GM21390 (cell line): Measurements from ENCODE around the gene DPM2.

Source experiments
- ATAC-seq: cut with Tn5 transposase; IDR thresholded peaks from one replicate; pipeline ENCODE4 v1.9.1; 2021; ENCODE audit not compliant: unreplicated experiment

The DPM2 gene

GRCh38 chr9:127938298-127938690 is 640 bp upstream of the DPM2 start:
- no peak for ATAC-seq

- ATAC-seq: no peak
Measured at GRCh38 chr9:127937056-127937387, 632 bp downstream of the DPM2 start.

DNA sequence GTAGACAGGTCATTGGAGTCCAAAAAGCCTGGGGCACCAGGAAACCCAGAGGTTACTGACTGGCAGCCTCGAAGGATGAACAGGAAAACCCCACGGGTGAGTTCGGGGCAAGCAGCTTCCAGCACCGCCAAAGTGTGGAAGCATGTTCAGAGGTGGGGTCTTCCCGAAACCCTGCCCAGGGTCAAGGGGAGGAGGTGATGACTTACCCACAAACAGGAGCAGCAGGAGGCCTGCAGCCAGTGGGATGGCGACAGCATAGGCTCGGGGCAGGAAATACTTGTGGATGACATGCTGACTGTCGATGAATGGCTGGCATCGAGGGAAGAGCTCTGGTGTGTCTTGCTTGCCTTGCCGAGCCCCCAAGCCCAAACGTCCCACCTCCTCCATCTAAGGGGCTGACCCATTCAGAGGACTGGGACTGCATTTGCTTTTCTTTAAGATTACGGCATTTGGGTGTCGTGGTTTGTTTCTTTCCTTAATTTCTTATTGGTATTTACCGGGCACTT is 1.3 kb downstream of the DPM2 start:
- ATAC-seq: no peak

- ATAC-seq: no peak
Measured at GRCh38 chr9:127935765-127936221, 1.9 kb downstream of the DPM2 start.

DNA sequence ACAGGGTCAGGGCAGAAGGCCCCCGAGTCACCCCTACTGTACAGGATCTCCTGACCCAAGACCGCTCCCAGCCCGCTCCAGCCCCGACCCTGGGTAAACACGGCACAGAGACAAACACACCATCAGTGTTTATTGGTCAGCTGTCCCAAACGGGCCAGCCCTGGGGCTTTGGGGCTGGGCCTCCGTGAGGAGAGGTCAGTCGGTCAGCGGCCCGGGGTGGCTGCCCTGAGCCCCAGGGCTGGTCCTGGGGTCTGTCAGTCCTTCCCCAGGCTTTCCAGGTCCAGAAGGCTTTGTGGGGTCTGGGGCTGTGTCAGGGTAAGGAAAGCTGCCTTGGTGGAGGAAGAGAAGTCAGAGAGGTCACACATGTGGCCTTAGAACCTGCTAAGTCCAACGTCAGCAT is 2.7 kb downstream of the DPM2 start:
- no peak for ATAC-seq

GRCh38 chr9:127934248-127934647 is 3.4 kb downstream of the DPM2 start:
- ATAC-seq: no peak

DNA sequence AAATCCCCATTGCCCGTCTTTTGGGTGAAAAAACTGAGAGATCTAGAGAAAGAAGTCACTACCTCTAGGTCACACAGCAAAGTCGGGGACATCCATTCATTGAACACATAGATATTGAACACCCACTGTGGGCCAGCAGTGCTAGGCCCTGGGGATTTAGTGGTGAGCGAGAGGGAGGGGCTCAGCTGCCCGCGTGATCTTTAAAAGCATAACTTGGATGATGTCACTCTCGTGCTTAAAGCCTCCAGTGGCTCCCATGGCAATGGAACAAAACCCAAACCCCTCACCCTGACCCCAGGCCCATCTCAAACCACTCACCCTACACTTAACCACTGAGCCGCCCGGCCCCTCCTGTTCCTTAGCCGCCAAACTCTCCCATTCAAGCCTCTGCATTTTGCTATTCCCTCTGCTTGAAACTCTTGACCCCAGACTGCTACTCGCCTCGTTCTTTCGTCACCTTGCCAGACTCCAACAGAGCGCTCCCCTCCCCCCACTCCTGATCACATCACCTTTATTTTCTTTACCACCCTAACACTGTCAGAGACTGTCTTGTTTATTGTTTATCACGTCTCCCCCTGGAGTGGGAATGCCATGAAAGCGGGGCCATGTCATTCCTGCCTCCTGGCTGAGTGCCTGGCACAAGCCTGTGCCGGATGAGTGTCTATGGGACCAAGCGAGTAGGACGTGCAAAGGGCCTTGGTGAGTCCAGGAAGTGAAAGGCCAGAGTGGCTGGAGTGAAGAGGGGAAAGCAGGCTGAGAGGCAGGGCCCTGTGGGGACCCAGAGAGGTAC is 6.4 kb downstream of the DPM2 start:
- peak; percentile 14 for ATAC-seq

DNA sequence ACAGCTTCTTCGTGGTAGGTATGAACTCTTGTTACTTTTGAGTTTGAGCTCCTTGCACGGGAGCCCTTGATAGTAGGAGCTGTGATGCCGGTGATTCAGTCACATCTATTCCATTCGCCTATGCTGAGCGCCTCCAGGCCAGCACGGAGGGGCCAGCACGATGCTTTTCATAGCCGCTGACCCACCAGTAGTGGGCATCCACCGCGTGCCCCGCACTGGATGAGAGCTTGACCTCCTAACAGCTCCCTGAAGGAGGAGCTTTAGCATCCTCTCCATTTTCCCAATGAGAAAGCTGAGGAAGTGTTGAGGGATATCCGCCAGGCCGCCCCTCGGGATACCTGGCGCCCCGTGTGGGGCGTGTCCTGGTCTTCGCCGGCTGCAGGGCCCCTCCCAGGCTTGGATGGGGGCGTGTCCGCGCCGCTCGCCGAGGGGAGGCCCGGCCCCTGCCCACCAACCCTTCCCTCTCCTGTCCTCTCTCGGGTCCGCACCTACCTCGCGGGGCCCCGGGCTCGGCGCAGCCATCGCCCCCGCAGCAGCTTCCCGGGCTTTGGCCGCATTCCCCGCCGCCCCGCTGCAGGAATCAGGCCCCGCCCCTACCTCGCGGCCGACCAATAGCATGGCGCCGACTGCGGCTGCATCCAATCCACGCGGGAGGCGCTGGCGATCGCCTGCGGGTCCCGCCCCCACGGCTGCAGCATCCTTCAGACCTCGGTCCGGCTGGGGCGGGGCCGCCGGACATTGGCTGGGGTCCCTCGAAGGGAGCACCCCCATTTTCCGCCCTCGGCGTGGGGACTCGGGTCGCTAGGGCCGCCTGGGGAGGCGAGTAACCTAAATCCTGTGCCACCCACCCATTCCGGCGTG is 7.2 kb downstream of the DPM2 start, which contains the start of gene PIP5KL1:
PIP5KL1 (minus strand) TSS at position 547 of the 861 bp plus-strand sequence; CDS start at position 522, 25 bp downstream.
- peak; percentile 73 for ATAC-seq

DNA sequence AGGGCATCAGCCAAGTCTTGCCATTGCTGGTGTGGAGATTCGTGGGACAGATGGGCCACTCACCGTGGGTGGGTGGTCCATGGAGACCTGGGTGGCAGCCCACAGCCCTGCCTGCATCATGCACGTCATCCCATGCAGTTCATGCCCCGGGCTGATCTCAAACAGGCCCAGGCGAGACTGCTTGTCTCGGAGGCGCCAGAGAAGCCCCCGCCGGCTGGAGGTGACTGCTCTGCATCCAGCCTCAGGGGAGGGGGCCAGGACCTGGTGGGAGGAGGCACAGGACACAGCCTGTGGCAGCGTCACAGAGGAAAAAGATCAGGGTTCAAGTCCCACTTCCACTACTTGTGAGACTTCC is 8.1 kb downstream of the DPM2 start:
- ATAC-seq: no peak

DNA sequence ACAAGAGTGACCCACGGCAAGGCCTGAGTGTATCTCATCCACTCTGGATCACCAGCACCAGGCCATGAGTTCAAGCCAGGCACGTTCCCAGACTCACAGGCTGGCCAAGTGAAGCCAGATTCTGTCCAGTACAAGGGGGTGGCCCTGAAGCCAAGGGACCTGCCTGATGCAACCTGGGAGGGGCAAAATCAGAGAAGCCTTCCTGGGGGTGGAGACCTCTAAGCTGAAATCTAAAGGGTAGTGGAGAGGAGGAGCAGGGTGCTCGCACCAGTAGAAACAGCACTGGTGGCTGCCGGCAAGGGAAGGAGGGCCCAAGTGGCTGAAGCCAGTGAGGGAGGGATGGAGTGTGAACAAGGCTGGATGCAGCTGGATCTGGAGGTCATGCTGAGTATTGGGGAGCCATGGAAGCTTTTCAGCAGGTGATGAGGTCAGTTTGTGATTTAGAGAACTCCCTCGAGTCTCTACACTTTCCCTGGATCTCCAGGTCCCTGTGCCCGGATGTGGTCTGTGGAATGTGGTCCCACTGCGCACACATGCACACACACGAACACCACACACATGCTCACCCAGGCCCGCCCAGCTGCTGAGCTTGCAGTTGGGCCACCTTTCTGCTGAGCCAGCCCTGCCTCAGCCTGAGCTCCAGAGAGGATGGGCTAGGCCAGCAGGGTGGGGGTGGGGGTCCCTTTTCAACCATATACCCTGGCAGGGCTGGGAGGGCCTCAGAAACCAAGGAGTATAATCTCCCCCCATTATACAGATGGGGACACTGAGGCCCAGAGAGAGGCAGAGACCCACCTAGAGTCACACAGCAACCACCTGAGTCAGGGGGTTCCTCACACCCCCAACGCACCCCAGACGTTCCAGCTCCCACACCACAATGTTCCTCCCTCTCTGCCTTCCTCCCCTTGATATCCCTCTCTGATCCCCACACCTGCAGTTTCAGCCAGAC is 8.7 kb downstream of the DPM2 start:
- no peak for ATAC-seq

DNA sequence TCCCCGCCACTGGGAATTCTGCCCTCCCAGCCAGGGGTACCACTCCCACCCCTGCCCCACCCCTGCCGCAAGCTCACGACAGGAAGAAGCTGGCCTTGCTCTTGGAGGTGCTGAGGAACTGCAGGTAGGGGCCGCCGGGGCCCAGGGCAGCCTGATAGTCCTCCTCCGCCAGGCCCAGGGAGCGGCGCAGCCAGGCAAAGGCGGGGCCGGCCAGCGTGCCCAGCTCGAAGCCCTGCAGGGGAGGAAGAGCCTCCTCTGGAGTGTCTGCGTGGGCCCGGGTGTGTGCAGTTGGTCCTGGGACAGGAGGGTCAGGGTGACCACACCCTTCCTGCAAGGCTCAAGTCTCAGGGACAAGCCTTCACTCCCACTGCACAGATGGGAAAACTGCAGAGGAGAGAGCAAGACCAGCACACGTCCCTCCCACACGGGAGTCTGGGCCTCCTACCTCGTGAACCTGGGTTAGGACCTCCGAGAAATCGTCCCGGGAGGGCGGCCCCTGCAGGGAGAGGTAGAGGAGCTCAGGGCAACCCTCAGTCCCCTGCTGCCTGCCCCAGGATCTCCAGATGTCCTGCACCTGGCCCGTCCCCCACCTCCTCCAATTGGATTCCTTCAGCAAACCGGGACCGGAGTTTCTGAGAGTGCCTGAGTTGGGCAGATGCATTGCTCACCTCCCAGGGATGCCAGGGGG is 9.5 kb downstream of the DPM2 start:
- ATAC-seq: no peak

DNA sequence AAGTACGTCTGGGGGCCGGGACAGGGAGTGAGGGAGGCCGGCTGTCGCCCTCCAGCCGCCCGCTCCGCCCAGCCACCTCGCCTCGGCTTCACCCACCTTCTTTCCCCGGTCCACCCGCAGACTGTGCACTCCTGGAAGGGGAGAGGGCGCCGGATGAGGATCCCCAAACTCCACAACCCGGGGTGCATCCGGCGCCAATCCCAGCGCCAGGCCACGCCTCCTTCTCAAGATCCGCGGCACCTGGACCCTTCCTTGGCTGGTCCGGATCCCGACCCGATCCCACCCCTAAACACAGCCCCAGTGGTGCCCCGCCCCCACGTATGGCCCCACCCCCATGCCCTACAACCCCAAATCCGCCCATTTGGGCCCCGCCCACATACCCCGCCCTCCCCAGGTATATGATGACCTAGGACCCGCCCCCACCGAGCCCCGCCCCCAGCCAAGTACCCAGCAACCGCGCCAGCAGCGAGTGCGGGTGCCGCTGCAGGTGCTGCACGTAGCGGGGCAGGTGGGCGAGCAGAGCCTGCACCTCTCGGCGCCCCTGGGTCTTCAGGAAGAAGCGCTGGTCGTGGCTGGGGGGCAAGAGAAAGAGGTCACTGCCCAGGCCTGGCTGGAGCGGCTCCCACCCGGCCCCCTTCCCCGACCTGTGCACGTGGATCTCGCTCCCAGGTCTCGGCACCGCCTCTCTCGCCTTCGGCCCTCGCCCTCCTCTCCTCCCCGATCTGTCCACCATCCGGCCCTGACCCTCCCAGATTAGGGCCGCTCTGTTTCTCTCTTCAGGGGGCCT is 10.3 kb downstream of the DPM2 start:
- ATAC-seq: no peak

DNA sequence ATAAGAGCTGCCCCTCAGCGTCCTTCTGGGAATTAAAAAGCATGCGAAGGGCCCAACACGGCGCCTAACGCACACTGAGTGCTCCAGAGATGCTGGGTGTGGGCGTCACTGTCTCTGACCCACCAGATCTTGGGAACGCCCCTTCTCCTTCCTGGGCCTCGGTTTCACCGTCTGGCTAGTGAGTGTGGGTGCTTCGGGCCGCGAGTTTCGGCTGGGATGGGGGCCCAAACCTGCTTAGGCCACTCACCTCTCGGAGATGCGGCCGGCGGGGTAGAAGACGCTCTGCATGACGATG is 10.8 kb downstream of the DPM2 start:
- ATAC-seq: no peak

- ATAC-seq: no peak
Measured at GRCh38 chr9:127925959-127926905, 11.4 kb downstream of the DPM2 start.

- no peak for ATAC-seq
Measured at GRCh38 chr9:127924736-127925444, 12.8 kb downstream of the DPM2 start.

DNA sequence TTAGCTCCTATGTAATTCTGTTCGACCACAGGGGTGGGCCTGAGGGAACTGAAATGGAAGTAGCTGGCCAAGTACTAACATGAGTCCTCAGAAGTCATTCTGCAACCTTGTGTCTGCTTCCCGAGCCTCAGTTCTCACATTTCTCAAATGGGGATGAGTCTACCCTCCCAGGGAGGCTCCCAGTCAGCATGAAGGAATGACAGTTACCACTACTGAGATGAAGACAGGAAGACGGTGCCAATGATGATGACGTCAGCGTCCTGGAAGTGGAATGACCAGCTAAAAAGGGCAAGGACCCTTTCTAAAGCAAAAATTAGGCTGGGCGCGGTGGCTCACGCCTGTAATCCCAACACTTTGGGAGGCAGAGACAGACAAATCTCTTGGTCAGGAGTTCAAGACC is 13.9 kb downstream of the DPM2 start:
- ATAC-seq: no peak

DNA sequence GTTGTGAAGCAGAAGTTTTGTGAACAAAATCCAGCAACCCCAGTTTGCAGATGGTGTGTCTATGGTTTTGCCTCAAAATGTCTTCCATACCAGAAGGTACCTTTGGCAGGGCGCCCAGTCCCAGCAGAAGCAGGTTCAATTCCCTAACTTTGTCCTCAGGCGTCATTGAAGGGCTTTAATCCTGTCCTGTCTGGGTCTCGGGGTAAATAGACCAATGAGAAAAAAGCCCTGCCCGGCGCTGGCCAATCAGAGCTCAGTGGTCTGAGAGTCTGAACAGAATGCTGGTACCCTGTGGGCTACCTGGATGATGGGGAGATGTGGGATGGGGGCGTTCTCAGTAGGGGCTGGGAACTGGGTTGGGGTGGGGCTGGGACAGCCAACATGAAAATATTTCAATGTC is 14.6 kb downstream of the DPM2 start:
- no peak for ATAC-seq

- no peak for ATAC-seq
Measured at GRCh38 chr9:127921557-127922120, 16.0 kb downstream of the DPM2 start.
